GM19025 (cell line): Measurements from ENCODE around the gene PCDH9.
"Not testable (repeated sequence)": the region's sequence is repeated elsewhere in the genome, so short reads cannot be mapped to it uniquely, and the experiment has no call there.

Experiments used
- ATAC-seq: cut with Tn5 transposase; IDR thresholded peaks from one replicate; pipeline ENCODE4 v1.9.1; 2021; ENCODE audit warnings: mild to moderate bottlenecking, low read depth, moderate library complexity; ENCODE audit not compliant: unreplicated experiment

PCDH9 gene

GRCh38 chr13:66805657-66806056 is 424.5 kb downstream of the PCDH9 start:
- no peak for ATAC-seq

GRCh38 chr13:66803808-66804456 is 426.2 kb downstream of the PCDH9 start:
- ATAC-seq: no peak

GRCh38 chr13:66803013-66803807 is 426.9 kb downstream of the PCDH9 start:
- ATAC-seq: no peak

GRCh38 chr13:66795636-66796035 is 434.5 kb downstream of the PCDH9 start:
- ATAC-seq: no peak

- ATAC-seq: no peak
These were observed 435.6 kb downstream of the PCDH9 start for GRCh38 chr13:66794340-66795031.

- ATAC-seq: no peak
These were observed 439.3 kb downstream of the PCDH9 start for GRCh38 chr13:66790861-66791260.

GRCh38 chr13:66781241-66781640 is 448.9 kb downstream of the PCDH9 start:
- no peak for ATAC-seq

GRCh38 chr13:66780814-66781213 is 449.3 kb downstream of the PCDH9 start:
- ATAC-seq: no peak

- no peak for ATAC-seq
These were observed 451.7 kb downstream of the PCDH9 start for GRCh38 chr13:66778461-66778860.

- no peak for ATAC-seq
These were observed 454.9 kb downstream of the PCDH9 start for GRCh38 chr13:66775196-66775595.

GRCh38 chr13:66774046-66774445 is 456.1 kb downstream of the PCDH9 start:
- ATAC-seq: no peak

- ATAC-seq: no peak
These were observed 464.6 kb downstream of the PCDH9 start for GRCh38 chr13:66765559-66765958.

GRCh38 chr13:66760678-66761077 is 469.5 kb downstream of the PCDH9 start:
- not testable (repeated sequence) for ATAC-seq

- no peak for ATAC-seq
These were observed 470.2 kb downstream of the PCDH9 start for GRCh38 chr13:66759919-66760318.

- no peak for ATAC-seq
These were observed 478.4 kb downstream of the PCDH9 start for GRCh38 chr13:66751691-66752090.

GRCh38 chr13:66748712-66749111 is 481.4 kb downstream of the PCDH9 start:
- ATAC-seq: no peak

GRCh38 chr13:66745307-66745706 is 484.8 kb downstream of the PCDH9 start:
- ATAC-seq: no peak

GRCh38 chr13:66723576-66723975 is 506.6 kb downstream of the PCDH9 start:
- ATAC-seq: no peak

GRCh38 chr13:66716538-66716937 is 513.6 kb downstream of the PCDH9 start:
- ATAC-seq: no peak

- no peak for ATAC-seq
These were observed 515.3 kb downstream of the PCDH9 start for GRCh38 chr13:66714795-66715194.

GRCh38 chr13:66704110-66704509 is 526.0 kb downstream of the PCDH9 start:
- ATAC-seq: no peak
